Stimulated activated CD4-positive, alpha-beta T cell treated with anti-CD3 and anti-CD28 coated beads, Interleukin-15, amount 100 ng/mL, for 24 hours (primary cell): ENCODE measurements around the gene PARK7.
A peak's percentile ranks its signal among the peaks of the same experiment; 100 is the strongest.
"Not testable (repeated sequence)": the region's sequence is repeated elsewhere in the genome, so short reads cannot be mapped to it uniquely, and the experiment has no call there.

ENCODE experiments used
- DNase-seq: peaks from one replicate; pipeline ENCODE4 v3.0.0-alpha.2; 2020

The PARK7 gene

DNA sequence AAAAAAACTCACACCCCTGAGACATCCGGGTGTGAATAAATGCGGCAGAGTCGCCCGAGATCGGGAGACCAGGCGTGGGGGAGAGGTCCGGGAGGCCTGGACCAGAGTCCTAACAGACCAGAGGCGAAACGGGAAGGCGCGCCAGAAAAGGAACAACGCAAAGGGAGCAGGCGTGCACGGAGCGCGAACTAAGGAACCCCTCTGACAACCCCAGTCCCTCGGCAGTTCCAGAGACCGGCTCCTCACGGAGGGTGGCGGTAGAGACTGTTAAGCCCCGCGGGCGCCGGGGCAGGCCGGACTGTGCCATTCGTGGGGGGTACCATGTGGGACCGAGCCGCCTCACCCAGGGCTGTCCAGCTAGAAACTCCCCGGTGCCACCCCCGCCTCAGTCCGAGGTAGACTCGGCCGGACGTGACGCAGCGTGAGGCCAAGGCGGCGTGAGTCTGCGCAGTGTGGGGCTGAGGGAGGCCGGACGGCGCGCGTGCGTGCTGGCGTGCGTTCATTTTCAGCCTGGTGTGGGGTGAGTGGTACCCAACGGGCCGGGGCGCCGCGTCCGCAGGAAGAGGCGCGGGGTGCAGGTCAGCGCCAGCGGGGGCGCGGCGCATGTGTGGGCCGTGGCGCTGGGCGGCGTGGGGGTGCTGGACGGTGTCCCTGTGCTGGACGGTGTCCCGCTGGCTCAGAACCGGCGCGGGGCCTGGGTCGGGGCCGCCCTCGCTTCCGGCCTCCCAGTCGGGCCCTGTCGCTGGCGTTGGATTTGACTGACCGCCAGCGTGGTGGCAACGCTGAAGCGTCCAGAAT, at the start of gene PARK7:
TSS of gene PARK7 (plus strand) at position 496 of the 798 bp plus-strand sequence. CDS start 1,075 bp downstream, outside the sequence.
- peak; percentile 100 for DNase-seq

DNA sequence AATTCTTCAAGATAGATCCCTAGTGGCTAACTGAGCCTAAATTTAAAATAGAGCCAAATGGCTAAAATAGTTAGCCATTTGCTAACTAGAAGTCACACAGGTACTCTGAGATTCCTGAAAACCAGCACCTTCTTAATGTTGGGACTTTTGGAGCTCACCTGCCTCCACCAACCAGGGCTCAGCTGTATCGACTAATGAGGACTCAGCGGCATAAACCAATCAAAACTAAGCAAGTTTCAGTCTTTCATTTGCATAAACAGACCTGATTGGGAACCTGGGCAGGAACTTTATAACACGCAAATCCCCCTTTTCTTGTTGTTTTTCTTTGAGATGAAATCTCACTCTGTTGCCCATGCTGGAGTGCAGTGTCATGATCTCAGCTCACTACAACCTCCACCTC, 49.4 kb upstream of the PARK7 start:
- DNase-seq: no peak

- no peak for DNase-seq
Observed at GRCh38 chr1:7912743-7913557, 48.6 kb upstream of the PARK7 start.

GRCh38 chr1:7915826-7916500, 45.5 kb upstream of the PARK7 start:
- peak; percentile 61 for DNase-seq

- no peak for DNase-seq
Observed at GRCh38 chr1:7916501-7916830, 45.0 kb upstream of the PARK7 start.

GRCh38 chr1:7917971-7918370, 43.5 kb upstream of the PARK7 start:
- DNase-seq: not testable (repeated sequence)

GRCh38 chr1:7919880-7920279, 41.6 kb upstream of the PARK7 start:
- no peak for DNase-seq

- no peak for DNase-seq
Observed at GRCh38 chr1:7921796-7922195, 39.7 kb upstream of the PARK7 start.

GRCh38 chr1:7922301-7922700, 39.2 kb upstream of the PARK7 start:
- no peak for DNase-seq

- not testable (repeated sequence) for DNase-seq
Observed at GRCh38 chr1:7927061-7927460, 34.5 kb upstream of the PARK7 start.

DNA sequence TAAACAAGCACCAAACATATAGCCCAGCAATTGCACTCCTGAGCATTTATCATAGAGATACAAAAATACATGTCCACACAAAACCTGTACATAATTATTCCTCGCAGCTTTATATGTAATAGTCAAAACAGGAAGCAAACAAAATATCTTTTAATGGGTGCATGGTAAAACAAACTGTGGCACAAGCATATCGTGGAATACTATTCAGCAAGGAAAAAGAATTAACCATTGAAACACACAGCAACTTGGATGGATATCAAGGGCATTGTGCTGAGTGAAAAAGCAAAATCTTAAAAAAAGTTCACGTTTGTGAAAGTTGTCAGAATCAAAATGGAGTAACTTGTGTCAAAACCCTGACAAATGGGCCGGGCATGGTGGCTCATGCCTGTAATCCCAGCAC, 33.3 kb upstream of the PARK7 start:
- no peak for DNase-seq

DNA sequence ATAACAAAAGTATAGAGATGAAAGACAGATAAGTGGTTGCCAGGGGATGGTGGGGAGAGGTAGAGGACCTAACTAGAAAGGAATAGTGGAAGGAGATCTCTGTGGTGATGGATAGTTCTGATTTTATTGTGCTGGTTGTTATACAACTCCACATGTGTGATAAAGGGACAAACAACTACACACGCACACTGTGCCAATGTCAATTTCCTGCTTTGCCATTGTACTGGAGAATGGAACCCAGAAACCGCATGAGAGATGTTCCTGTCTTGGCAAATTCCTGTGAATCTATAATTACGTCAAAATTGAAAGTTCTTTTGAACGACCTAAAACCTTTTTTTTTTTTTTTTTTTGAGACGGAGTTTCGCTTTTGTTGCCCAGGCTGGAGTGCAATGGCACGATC, 31.9 kb upstream of the PARK7 start:
- DNase-seq: no peak

GRCh38 chr1:7930645-7931445, 30.7 kb upstream of the PARK7 start:
- DNase-seq: peak; percentile 52

DNA sequence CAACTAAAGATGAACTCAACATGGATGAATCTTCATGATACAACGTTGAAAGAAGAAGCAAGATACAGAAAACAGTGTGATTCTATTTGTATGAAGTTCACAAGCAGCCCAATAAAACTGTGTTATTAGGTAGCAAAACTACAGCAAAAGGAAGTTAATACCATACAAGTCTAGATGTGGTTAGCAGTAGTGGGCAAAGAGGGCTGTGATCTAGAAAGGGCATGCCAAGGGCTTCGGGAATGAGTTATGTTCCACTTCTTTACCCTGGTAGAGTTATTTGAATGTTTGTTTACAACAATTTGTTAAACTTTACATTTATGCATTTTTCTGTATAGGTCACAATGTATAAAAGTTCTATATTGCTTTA, 30.1 kb upstream of the PARK7 start:
- DNase-seq: no peak

DNA sequence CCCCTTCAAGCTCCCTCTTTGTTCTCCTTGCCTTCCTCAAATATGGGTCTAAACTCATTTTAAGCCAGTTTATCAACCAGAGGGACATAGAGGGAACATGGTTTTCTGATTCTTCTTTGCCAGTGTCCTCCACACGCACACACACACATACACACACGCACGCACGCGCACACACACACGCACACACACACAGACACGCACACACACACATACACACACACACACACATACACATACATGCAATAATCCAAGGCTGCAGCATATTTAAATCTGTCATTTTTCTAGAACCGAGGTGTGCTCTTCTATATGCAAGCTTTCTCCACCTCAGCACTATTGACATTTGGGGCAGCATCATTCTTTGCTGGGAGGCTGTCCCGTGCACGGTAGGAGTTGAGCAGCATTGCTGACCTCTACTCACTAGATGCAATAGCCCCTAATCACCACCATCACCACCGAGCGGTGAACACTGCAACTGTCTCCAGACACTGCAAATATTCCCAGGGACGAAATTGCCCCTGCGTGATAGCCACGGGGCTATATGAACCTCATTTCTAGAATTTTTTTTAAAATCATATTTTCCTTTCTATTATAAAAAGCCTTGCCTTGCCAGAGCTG, 28.9 kb upstream of the PARK7 start:
- DNase-seq: no peak

GRCh38 chr1:7938070-7938469, 23.4 kb upstream of the PARK7 start:
- DNase-seq: no peak

- DNase-seq: no peak
Observed at GRCh38 chr1:7940034-7940433, 21.5 kb upstream of the PARK7 start.

GRCh38 chr1:7940745-7941436, 20.6 kb upstream of the PARK7 start, which contains the start of gene TNFRSF9:
Gene TNFRSF9, minus strand, starts transcription at chr1:7940839. Its CDS starts 845 bp downstream, at chr1:7939994.
- peak; percentile 91 for DNase-seq

- no peak for DNase-seq
Observed at GRCh38 chr1:7941437-7941793, 20.1 kb upstream of the PARK7 start.

- peak; percentile 52 for DNase-seq
Observed at GRCh38 chr1:7942214-7942921, 19.1 kb upstream of the PARK7 start.

GRCh38 chr1:7943251-7943650, 18.3 kb upstream of the PARK7 start:
- DNase-seq: no peak
